Large intestine (tissue), 3 donors: Measurements from ENCODE around the gene STRIT1. TPM values are rescaled to one million over a fixed set of nuclear protein-coding genes. Genes with fewer than 3 reads are reported as not detected.
"Not testable (repeated sequence)": the region's sequence is repeated elsewhere in the genome, so short reads cannot be mapped to it uniquely, and the experiment has no call there.

Source experiments
- DNase-seq, 2 donors: peaks; one replicate each; pipeline versions ENCODE4 v3.0.0 to v3.0.0-alpha.2; 2013
- H3K27ac ChIP-seq: one replicate; pipeline ENCODE4 v1.5.1; 2013; ENCODE audit warnings: low read length
- H3K27me3 ChIP-seq: 2 replicates; pipeline ENCODE4 v1.6.1; 2013; ENCODE audit warnings: low read length; ENCODE audit not compliant: control insufficient read depth, insufficient read depth
- H3K36me3 ChIP-seq: 2 replicates; pipeline ENCODE4 v1.6.1; 2013; ENCODE audit warnings: low read length; ENCODE audit not compliant: control insufficient read depth, insufficient read depth
- H3K4me1 ChIP-seq: one replicate; pipeline ENCODE4 v1.6.1; 2013; ENCODE audit warnings: low read length; ENCODE audit not compliant: control insufficient read depth, insufficient read depth
- H3K4me3 ChIP-seq: one replicate; pipeline ENCODE4 v1.5.1; 2013; ENCODE audit warnings: low read length
- H3K9me3 ChIP-seq: one replicate; pipeline ENCODE4 v1.6.1; 2013; ENCODE audit warnings: mild to moderate bottlenecking, low read depth, low read length, moderate library complexity; ENCODE audit not compliant: control insufficient read depth
- WGBS: methylation state at CpG from one replicate; pipeline ENCODE4 v1.1.5; 2013; ENCODE audit warnings: low lambda C conversion rate; ENCODE audit not compliant: insufficient coverage; 5-methylcytosine and 5-hydroxymethylcytosine counted together
- polyA plus RNA-seq: library from polyadenylated mRNA; unstranded; fragments of 120-200 nt; gene quantifications from one replicate; pipeline ENCODE4 v1.2.1, GENCODE V29; 2013

The STRIT1 gene
- polyA plus RNA-seq, 1 donor, result 0.97 TPM

- Histone ChIP-seq H3K4me1 (no peaks in the 10 kb centered on the region), H3K9me3 (peaks cover 8% of the 10 kb centered on the region), H3K27me3 (no peaks in the 10 kb centered on the region), H3K27ac (no peak overlapping the region), H3K4me3 (no peak overlapping the region), H3K36me3 (no peaks in the 10 kb centered on the region)
- DNase-seq, result no peak
Observed at GRCh38 chr3:155296413-155296812, 2.9 kb upstream of the STRIT1 start.

GRCh38 chr3:155292693-155293092 is 790 bp downstream of the STRIT1 start:
- Histone ChIP-seq H3K4me3 (no peak overlapping the region), H3K27me3 (no peaks in the 10 kb centered on the region), H3K36me3 (no peaks in the 10 kb centered on the region), H3K27ac (no peak overlapping the region), H3K9me3 (peaks cover 2% of the 10 kb centered on the region), H3K4me1 (no peaks in the 10 kb centered on the region)
- 100% methylated on average over 1 of the region's 2 CpGs for WGBS
- no peak for DNase-seq

- WGBS, result 40% methylated on average over 1 of the region's 1 CpG
- DNase-seq, result peak in 1 of 2 donors; percentile 48
Observed at GRCh38 chr3:155292133-155292532, 1.4 kb downstream of the STRIT1 start.

GRCh38 chr3:155286736-155287135 is 6.7 kb downstream of the STRIT1 start:
- Histone ChIP-seq H3K4me1 (no peaks in the 10 kb centered on the region), H3K9me3 (no peaks in the 10 kb centered on the region), H3K4me3 (no peak overlapping the region), H3K36me3 (no peaks in the 10 kb centered on the region), H3K27ac (no peak overlapping the region), H3K27me3 (no peaks in the 10 kb centered on the region)
- DNase-seq, result no peak
- no CpG with 5 or more reads among the region's 2 CpGs for WGBS

More at GRCh38 chr3:155292133-155292532, 1.4 kb downstream of the STRIT1 start:
- Histone ChIP-seq H3K36me3 (no peaks in the 10 kb centered on the region), H3K4me3 (no peak overlapping the region), H3K27me3 (no peaks in the 10 kb centered on the region), H3K9me3 (no peaks in the 10 kb centered on the region), H3K4me1 (no peaks in the 10 kb centered on the region), H3K27ac (no peak overlapping the region)

- Histone ChIP-seq H3K9me3 (no peaks in the 10 kb centered on the region), H3K4me3 (no peak overlapping the region), H3K4me1 (no peaks in the 10 kb centered on the region), H3K27ac (no peak overlapping the region), H3K36me3 (no peaks in the 10 kb centered on the region), H3K27me3 (no peaks in the 10 kb centered on the region)
- DNase-seq, result no peak
- 83% methylated on average over 1 of the region's 4 CpGs for WGBS
Observed at GRCh38 chr3:155285936-155286335, 7.5 kb downstream of the STRIT1 start.

GRCh38 chr3:155283092-155284056 is 10.1 kb downstream of the STRIT1 start:
- no peaks in the 10 kb centered on the region for H3K27me3 ChIP-seq
- no peaks in the 10 kb centered on the region for H3K4me1 ChIP-seq
- no peaks in the 10 kb centered on the region for H3K9me3 ChIP-seq
- DNase-seq, result no peak
- H3K36me3 ChIP-seq, result no peaks in the 10 kb centered on the region
- H3K4me3 ChIP-seq, result no peak overlapping the region
- 85% methylated on average over 4 of the region's 8 CpGs for WGBS
- H3K27ac ChIP-seq, result no peak overlapping the region

- no peaks in the 10 kb centered on the region for H3K4me1 ChIP-seq
- no peak overlapping the region for H3K27ac ChIP-seq
- H3K27me3 ChIP-seq, result no peaks in the 10 kb centered on the region
- no peak for DNase-seq
- no peak overlapping the region for H3K4me3 ChIP-seq
- WGBS, result 93% methylated on average over 5 of the region's 6 CpGs
- H3K9me3 ChIP-seq, result no peaks in the 10 kb centered on the region
- no peaks in the 10 kb centered on the region for H3K36me3 ChIP-seq
Observed at GRCh38 chr3:155282385-155283091, 10.9 kb downstream of the STRIT1 start.

GRCh38 chr3:155281912-155282311 is 11.6 kb downstream of the STRIT1 start:
- H3K4me3 ChIP-seq, result no peak overlapping the region
- 71% methylated on average over 1 of the region's 2 CpGs for WGBS
- no peak for DNase-seq

GRCh38 chr3:155276089-155276488 is 17.4 kb downstream of the STRIT1 start:
- not testable (repeated sequence) for H3K9me3 ChIP-seq, H3K27ac ChIP-seq, H3K27me3 ChIP-seq, DNase-seq, H3K36me3 ChIP-seq, H3K4me1 ChIP-seq, H3K4me3 ChIP-seq
- WGBS, result 100% methylated on average over 2 of the region's 6 CpGs

More at GRCh38 chr3:155281912-155282311, 11.6 kb downstream of the STRIT1 start:
- Histone ChIP-seq H3K27ac (no peak overlapping the region), H3K27me3 (no peaks in the 10 kb centered on the region), H3K4me1 (no peaks in the 10 kb centered on the region), H3K9me3 (no peaks in the 10 kb centered on the region), H3K36me3 (no peaks in the 10 kb centered on the region)

GRCh38 chr3:155275159-155275754 is 18.2 kb downstream of the STRIT1 start:
- not testable (repeated sequence) for H3K4me3 ChIP-seq, DNase-seq, H3K27me3 ChIP-seq, H3K9me3 ChIP-seq, H3K27ac ChIP-seq, H3K36me3 ChIP-seq, H3K4me1 ChIP-seq
- no CpG with 5 or more reads among the region's 6 CpGs for WGBS
